Body of pancreas (tissue), 4 donors: ENCODE measurements around the gene PPP1R3C. TPM values are rescaled to one million over a fixed set of nuclear protein-coding genes. Genes with fewer than 3 reads are reported as not detected.

Experiments used
- ATAC-seq: fragments of 150-250 bp; one replicate; pipeline ENCODE4 v1.9.1; 2016
- DNase-seq, 4 donors: peaks; one replicate each; pipeline ENCODE4 v3.0.0-alpha.2; 2019
- H3K27ac ChIP-seq, 4 donors: fragments of 200-600 bp; sonication (generic); 1 replicate in 3 of 4; 2 replicates in 1 of 4; pipeline versions ENCODE4 v1.5.1 to v1.6.1; 2016 to 2019; ENCODE audit warnings: mild to moderate bottlenecking in 1 of 4, mixed read lengths in 1 of 4, moderate library complexity in 1 of 4
- H3K27me3 ChIP-seq, 2 donors: fragments of 200-600 bp; sonication (generic); one replicate each; pipeline ENCODE4 v1.6.0; 2016; ENCODE audit warnings: mild to moderate bottlenecking in 1 of 2
- H3K36me3 ChIP-seq, 2 donors: fragments of 200-600 bp; sonication (generic); replicated peaks in 1 of 2; 2 replicates each; pipeline ENCODE4 v1.5.1; 2016; ENCODE audit warnings: low read depth in 2 of 2; ENCODE audit not compliant: insufficient read depth in 1 of 2
- H3K4me1 ChIP-seq: fragments of 200-600 bp; sonication (generic); one replicate; pipeline ENCODE4 v1.6.0; 2016
- H3K4me3 ChIP-seq, 2 donors: fragments of 200-600 bp; sonication (generic); 1 replicate in 1 of 2; 2 replicates in 1 of 2; pipeline ENCODE4 v1.5.1; 2016 to 2019
- H3K9me3 ChIP-seq, 3 donors: fragments of 200-600 bp; sonication (generic); 1 replicate in 2 of 3; 2 replicates in 1 of 3; pipeline ENCODE4 v1.5.1; 2016
- CTCF ChIP-seq, 7 experiments: fragments of 450-650 bp in 4 of 7; fragments of 200-600 bp in 3 of 7; sonication (generic) in 3 of 7; IDR thresholded peaks; one replicate each; pipeline ENCODE4 v1.5.1; 2016 to 2019; ENCODE audit warnings: antibody characterized with exemption in 7 of 7
- POLR2A ChIP-seq, 3 donors: fragments of 450-650 bp; IDR thresholded peaks; one replicate each; pipeline ENCODE4 v1.6.1; 2016; ENCODE audit warnings: antibody characterized with exemption in 3 of 3, mild to moderate bottlenecking in 2 of 3
- WGBS, 2 donors: methylation state at CpG; one replicate each; pipeline ENCODE4 v1.1.5; 2017; 5-methylcytosine and 5-hydroxymethylcytosine counted together
- intact Hi-C: fragments of 100-400 bp; cut with DNase I; formaldehyde crosslinking; loops from one replicate; pipeline ENCODE4 v1.15.1; 2023
- total RNA-seq, 2 donors: library from RNA; depleted of rRNA; stranded (reverse); fragments of >200 nt; gene quantifications; one replicate each; pipeline ENCODE4 v1.1.0, GENCODE V29; 2016

PPP1R3C gene
- total RNA-seq, 2 donors from 2014 or later = 9.6 to 15.6 TPM

DNA sequence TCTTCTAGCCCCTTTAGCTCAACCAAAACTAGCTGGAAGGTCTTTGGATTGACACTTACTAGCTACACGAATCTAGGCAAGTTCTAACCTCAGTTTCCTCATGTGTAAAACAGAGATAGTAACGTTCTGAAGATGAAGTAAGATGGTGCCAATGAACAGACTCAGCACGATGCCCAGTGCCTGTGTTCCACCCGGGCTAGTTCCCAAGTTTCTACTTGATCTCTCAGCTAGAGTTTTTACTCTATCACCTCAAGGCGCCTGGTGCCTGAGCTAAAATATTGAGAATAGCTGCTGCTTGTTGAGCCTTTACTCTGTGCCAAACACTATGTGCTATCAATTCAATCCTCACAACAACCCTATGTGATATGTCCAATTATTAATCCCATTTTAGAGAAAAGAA, 1.4 kb upstream of the PPP1R3C start:
- Histone ChIP-seq H3K27me3 (no peaks in the 10 kb centered on the region), H3K9me3 (no peaks in the 10 kb centered on the region), H3K27ac (peak overlapping the region in 2 of 4 donors; percentile 82 to 86), H3K4me3 (no peak overlapping the region), H3K4me1 (peaks cover 37% of the 10 kb centered on the region), H3K36me3 (no peaks in the 10 kb centered on the region)
- 71 to 84% methylated on average over 5 of the region's 5 CpGs for WGBS, 2 donors
- DNase-seq (no peak), ATAC-seq (no peak)
- no peak for TF ChIP-seq CTCF (IDR thresholded peaks at IDR 0.05)
- no peak for TF ChIP-seq POLR2A (IDR thresholded peaks at IDR 0.05)
- intact Hi-C loops = no loop called here

DNA sequence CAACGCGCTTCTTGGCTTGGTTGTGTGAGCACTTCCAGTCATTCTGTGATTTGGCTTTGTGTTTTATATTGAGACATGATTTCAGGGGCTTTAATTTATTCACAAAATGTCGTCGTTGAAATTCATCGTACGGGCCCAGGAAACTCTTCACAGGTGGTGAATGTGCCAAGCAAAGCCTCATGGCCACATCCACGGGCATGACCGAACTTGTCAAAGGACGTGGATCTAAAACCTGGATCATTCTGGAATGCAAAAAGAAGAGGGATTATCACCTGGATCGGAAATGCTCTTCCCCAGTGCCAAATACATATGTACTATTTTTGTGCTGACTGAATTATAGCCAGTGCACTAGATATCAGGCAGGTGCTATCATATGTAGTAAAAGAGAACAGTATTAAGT, 2.2 kb downstream of the PPP1R3C start:
- no peak overlapping the region for H3K4me3 ChIP-seq
- peaks cover 46% of the 10 kb centered on the region for H3K4me1 ChIP-seq
- peak in 1 of 4 donors; percentile 9 for DNase-seq
- no peak for ATAC-seq
- H3K36me3 ChIP-seq = no peaks in the 10 kb centered on the region
- peak overlapping the region in 2 of 4 donors; percentile 22 to 33 for H3K27ac ChIP-seq
- 29 to 63% methylated on average over 10 of the region's 10 CpGs for WGBS, 2 donors
- no peak for TF ChIP-seq CTCF (IDR thresholded peaks at IDR 0.05)
- TF ChIP-seq POLR2A (IDR thresholded peaks at IDR 0.05) = no peak
- H3K27me3 ChIP-seq = no peaks in the 10 kb centered on the region
- intact Hi-C loops = no loop called here
- no peaks in the 10 kb centered on the region for H3K9me3 ChIP-seq

GRCh38 chr10:91629715-91630549, 2.9 kb downstream of the PPP1R3C start:
- DNase-seq (no peak), ATAC-seq (no peak)
- Histone ChIP-seq H3K36me3 (no peaks in the 10 kb centered on the region), H3K4me3 (no peak overlapping the region), H3K4me1 (peaks cover 39% of the 10 kb centered on the region), H3K27ac (peak overlapping the region in 2 of 4 donors; percentile 22 to 33), H3K9me3 (no peaks in the 10 kb centered on the region), H3K27me3 (no peaks in the 10 kb centered on the region)
- TF ChIP-seq POLR2A (IDR thresholded peaks at IDR 0.05) (no peak), CTCF (IDR thresholded peaks at IDR 0.05) (no peak)
- intact Hi-C loops = no loop called here
- 42 to 71% methylated on average over 11 of the region's 11 CpGs for WGBS, 2 donors

- Histone ChIP-seq H3K36me3 (no peaks in the 10 kb centered on the region), H3K4me3 (no peak overlapping the region), H3K27ac (no peak overlapping the region), H3K27me3 (no peaks in the 10 kb centered on the region), H3K9me3 (no peaks in the 10 kb centered on the region), H3K4me1 (peaks cover 30% of the 10 kb centered on the region)
- 15 to 30% methylated on average over 1 of the region's 1 CpG for WGBS, 2 donors
- DNase-seq (no peak), ATAC-seq (no peak)
- intact Hi-C loops = no loop called here
- no peak for TF ChIP-seq POLR2A (IDR thresholded peaks at IDR 0.05)
- TF ChIP-seq CTCF (IDR thresholded peaks at IDR 0.05) = no peak
These were observed 4.5 kb downstream of the PPP1R3C start for GRCh38 chr10:91628383-91628782.
